C4-2B (cell line): ENCODE measurements around the gene YY1AP1.

ENCODE experiments used
- ZFX ChIP-seq: fragments of 450-650 bp; IDR thresholded peaks from 2 replicates; pipeline ENCODE4 v1.6.1; 2017
- TF ChIP-seq, protein P1 (sequence below): fragments of 450-650 bp; conservative IDR thresholded peaks from 2 replicates; pipeline ENCODE4 v1.5.1; 2017; ENCODE audit warnings: mild to moderate bottlenecking

DNA sequence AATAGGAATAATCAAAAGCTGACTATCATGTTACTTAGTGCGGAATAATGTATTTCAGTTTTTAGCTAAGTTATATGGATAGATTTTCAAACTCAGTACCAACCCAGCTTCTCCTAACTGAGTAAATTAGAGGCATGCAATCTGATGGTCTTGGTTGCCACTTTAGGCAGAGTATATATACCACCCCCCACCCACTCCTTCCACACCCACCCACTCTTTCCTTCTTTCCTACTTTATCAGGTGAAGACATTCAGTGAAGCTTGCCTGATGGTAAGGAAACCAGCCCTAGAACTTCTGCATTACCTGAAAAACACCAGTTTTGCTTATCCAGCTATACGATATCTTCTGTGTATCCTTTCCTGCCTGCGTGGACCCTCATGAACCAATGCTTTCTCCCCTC, 36.6 kb upstream of the YY1AP1 start:
- TF ChIP-seq, protein P1, sequence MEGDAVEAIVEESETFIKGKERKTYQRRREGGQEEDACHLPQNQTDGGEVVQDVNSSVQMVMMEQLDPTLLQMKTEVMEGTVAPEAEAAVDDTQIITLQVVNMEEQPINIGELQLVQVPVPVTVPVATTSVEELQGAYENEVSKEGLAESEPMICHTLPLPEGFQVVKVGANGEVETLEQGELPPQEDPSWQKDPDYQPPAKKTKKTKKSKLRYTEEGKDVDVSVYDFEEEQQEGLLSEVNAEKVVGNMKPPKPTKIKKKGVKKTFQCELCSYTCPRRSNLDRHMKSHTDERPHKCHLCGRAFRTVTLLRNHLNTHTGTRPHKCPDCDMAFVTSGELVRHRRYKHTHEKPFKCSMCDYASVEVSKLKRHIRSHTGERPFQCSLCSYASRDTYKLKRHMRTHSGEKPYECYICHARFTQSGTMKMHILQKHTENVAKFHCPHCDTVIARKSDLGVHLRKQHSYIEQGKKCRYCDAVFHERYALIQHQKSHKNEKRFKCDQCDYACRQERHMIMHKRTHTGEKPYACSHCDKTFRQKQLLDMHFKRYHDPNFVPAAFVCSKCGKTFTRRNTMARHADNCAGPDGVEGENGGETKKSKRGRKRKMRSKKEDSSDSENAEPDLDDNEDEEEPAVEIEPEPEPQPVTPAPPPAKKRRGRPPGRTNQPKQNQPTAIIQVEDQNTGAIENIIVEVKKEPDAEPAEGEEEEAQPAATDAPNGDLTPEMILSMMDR, result no peak
- no peak for TF ChIP-seq ZFX
